Glutamatergic neuron (in vitro differentiated cells): ENCODE results near the gene TAS2R60. TPM values are rescaled to one million over a fixed set of nuclear protein-coding genes. Genes with fewer than 3 reads are reported as not detected.

ENCODE experiments used
- total RNA-seq: library from RNA; stranded (reverse); fragmentation: NEBNext Ultra II Directional; extraction: Animal tissue kit (Norgen Biotek cat#: 25700); gene quantifications from one replicate; pipeline ENCODE4 v1.2.1, GENCODE V29; 2021; ENCODE audit not compliant: unreplicated experiment

Gene TAS2R60
- total RNA-seq, 1 donor from 2014 or later, result not detected

Other genes starting within 250 kb of the TAS2R60 start
- not detected for gene TAS2R40, start 221.4 kb upstream of the TAS2R60 start, total RNA-seq
- 48.6 TPM for gene GSTK1, start 180.0 kb upstream of the TAS2R60 start, total RNA-seq
- gene TMEM139, start 158.5 kb upstream of the TAS2R60 start, total RNA-seq, result not detected
- gene CASP2, start 155.1 kb upstream of the TAS2R60 start, total RNA-seq, result 59.2 TPM
- gene CLCN1, start 127.3 kb upstream of the TAS2R60 start, total RNA-seq, result 0.56 TPM
- gene FAM131B, start 80.7 kb upstream of the TAS2R60 start, total RNA-seq, result 111 TPM
- 163 TPM for gene ZYX, start 62.1 kb upstream of the TAS2R60 start, total RNA-seq
- gene EPHA1, start 34.6 kb upstream of the TAS2R60 start, total RNA-seq, result 4.7 TPM
- not detected for gene TAS2R41, start 34.4 kb downstream of the TAS2R60 start, total RNA-seq
- not detected for gene CTAGE15, start 128.3 kb downstream of the TAS2R60 start, total RNA-seq
- gene TCAF2, start 177.5 kb downstream of the TAS2R60 start, total RNA-seq, result 0.78 TPM